Measurements from ENCODE around the gene ZRANB2.

DNA sequence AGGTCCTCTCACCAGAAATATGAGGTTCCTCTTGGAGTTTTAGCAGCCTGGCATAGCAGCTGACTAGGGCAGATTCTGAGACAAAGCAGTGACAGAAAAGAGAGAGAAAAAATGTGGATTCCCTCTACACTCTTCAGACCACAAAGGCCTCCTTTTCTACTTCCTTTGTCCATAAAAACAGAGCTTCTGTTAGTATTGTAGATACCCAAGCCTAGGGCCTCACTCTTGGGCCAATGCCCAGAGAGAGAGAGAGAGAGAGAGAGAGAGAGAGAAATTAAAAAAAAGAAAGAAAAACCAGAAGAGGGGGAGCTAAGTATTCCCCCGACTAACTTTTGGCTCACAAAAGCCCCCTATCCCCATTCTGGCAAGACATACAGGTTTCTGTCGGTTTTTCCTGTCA is 2.4 kb upstream of the ZRANB2 start:
- TF ChIP-seq, protein P1, sequence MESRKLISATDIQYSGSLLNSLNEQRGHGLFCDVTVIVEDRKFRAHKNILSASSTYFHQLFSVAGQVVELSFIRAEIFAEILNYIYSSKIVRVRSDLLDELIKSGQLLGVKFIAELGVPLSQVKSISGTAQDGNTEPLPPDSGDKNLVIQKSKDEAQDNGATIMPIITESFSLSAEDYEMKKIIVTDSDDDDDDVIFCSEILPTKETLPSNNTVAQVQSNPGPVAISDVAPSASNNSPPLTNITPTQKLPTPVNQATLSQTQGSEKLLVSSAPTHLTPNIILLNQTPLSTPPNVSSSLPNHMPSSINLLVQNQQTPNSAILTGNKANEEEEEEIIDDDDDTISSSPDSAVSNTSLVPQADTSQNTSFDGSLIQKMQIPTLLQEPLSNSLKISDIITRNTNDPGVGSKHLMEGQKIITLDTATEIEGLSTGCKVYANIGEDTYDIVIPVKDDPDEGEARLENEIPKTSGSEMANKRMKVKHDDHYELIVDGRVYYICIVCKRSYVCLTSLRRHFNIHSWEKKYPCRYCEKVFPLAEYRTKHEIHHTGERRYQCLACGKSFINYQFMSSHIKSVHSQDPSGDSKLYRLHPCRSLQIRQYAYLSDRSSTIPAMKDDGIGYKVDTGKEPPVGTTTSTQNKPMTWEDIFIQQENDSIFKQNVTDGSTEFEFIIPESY (IDR thresholded peaks at IDR 0.05) = no peak
- TF ChIP-seq, protein P2, sequence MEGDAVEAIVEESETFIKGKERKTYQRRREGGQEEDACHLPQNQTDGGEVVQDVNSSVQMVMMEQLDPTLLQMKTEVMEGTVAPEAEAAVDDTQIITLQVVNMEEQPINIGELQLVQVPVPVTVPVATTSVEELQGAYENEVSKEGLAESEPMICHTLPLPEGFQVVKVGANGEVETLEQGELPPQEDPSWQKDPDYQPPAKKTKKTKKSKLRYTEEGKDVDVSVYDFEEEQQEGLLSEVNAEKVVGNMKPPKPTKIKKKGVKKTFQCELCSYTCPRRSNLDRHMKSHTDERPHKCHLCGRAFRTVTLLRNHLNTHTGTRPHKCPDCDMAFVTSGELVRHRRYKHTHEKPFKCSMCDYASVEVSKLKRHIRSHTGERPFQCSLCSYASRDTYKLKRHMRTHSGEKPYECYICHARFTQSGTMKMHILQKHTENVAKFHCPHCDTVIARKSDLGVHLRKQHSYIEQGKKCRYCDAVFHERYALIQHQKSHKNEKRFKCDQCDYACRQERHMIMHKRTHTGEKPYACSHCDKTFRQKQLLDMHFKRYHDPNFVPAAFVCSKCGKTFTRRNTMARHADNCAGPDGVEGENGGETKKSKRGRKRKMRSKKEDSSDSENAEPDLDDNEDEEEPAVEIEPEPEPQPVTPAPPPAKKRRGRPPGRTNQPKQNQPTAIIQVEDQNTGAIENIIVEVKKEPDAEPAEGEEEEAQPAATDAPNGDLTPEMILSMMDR (IDR thresholded peaks at IDR 0.05; ENCODE audit: low read depth, low read length, missing input control) = no peak
- TF ChIP-seq EGR1 (IDR thresholded peaks at IDR 0.05; ENCODE audit: low read depth in 2 of 2) (no peak), GABPA (IDR thresholded peaks at IDR 0.05 in 1 of 2, conservative IDR thresholded peaks at IDR 0.05 in 1 of 2) (no peak), TAF1 (conservative IDR thresholded peaks at IDR 0.05) (no peak), SP1 (IDR thresholded peaks at IDR 0.05) (no peak), FOXA1 (IDR thresholded peaks at IDR 0.05) (no peak), YY1 (IDR thresholded peaks at IDR 0.05) (no peak)
- TF ChIP-seq, protein P3, sequence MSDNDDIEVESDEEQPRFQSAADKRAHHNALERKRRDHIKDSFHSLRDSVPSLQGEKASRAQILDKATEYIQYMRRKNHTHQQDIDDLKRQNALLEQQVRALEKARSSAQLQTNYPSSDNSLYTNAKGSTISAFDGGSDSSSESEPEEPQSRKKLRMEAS (IDR thresholded peaks at IDR 0.05) = no peak
- TF ChIP-seq, protein P4, sequence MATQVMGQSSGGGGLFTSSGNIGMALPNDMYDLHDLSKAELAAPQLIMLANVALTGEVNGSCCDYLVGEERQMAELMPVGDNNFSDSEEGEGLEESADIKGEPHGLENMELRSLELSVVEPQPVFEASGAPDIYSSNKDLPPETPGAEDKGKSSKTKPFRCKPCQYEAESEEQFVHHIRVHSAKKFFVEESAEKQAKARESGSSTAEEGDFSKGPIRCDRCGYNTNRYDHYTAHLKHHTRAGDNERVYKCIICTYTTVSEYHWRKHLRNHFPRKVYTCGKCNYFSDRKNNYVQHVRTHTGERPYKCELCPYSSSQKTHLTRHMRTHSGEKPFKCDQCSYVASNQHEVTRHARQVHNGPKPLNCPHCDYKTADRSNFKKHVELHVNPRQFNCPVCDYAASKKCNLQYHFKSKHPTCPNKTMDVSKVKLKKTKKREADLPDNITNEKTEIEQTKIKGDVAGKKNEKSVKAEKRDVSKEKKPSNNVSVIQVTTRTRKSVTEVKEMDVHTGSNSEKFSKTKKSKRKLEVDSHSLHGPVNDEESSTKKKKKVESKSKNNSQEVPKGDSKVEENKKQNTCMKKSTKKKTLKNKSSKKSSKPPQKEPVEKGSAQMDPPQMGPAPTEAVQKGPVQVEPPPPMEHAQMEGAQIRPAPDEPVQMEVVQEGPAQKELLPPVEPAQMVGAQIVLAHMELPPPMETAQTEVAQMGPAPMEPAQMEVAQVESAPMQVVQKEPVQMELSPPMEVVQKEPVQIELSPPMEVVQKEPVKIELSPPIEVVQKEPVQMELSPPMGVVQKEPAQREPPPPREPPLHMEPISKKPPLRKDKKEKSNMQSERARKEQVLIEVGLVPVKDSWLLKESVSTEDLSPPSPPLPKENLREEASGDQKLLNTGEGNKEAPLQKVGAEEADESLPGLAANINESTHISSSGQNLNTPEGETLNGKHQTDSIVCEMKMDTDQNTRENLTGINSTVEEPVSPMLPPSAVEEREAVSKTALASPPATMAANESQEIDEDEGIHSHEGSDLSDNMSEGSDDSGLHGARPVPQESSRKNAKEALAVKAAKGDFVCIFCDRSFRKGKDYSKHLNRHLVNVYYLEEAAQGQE (IDR thresholded peaks at IDR 0.05) = no peak

Data from liver (tissue), 3 donors.